ENCODE results near the gene C4orf50. TPM values are rescaled to one million over a fixed set of nuclear protein-coding genes. Genes with fewer than 3 reads are reported as not detected.

Gene C4orf50
- total RNA-seq, 1 donor from 2014 or later, result 0.16 TPM

DNA sequence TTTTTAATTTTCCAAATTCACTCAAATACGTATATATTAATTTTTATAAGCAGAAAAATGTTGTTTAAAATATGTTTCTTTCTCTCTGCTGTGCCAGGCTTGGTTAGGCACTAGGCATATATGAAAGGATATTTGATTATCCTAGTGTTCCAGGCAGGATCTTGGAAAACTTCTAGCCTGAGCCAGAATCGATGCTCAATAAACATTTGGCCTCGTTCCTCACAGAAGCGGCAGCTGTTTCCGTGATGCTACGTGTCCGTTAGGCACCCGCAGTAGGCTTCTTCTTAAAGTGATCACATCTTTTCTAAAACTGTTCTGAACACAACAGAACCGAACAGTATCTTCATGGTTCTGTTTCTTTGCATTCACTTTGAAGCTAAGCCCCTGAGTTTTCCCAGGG, 75.3 kb downstream of the C4orf50 start:
- no peak overlapping the region for H3K4me2 ChIP-seq (ENCODE audit: low read length)
- H3K4me1 ChIP-seq (ENCODE audit: insufficient read depth, low read length), result no peaks in the 10 kb centered on the region
- H3K36me3 ChIP-seq (ENCODE audit: insufficient read depth, low read length), result no peaks in the 10 kb centered on the region
- peaks cover 24% of the 10 kb centered on the region for H3K27me3 Mint-ChIP-seq (ENCODE audit: low read depth, unreplicated experiment)
- no peak for FAIRE-seq
- H3K4me3 Mint-ChIP-seq (ENCODE audit: unreplicated experiment), result no peak overlapping the region
- no peaks in the 10 kb centered on the region for H3K79me2 ChIP-seq (ENCODE audit: insufficient read depth, low read length)
- H2AFZ ChIP-seq (ENCODE audit: low read depth, low read length), result no peak overlapping the region
- H3K9me3 Mint-ChIP-seq (ENCODE audit: unreplicated experiment), result peaks cover 18% of the 10 kb centered on the region
- no peak overlapping the region for H3K27ac Mint-ChIP-seq (ENCODE audit: unreplicated experiment)
- peaks cover 21% of the 10 kb centered on the region for H3K4me1 Mint-ChIP-seq (ENCODE audit: low read depth, unreplicated experiment)
- H4K20me1 ChIP-seq (ENCODE audit: insufficient read depth, low read length), result no peaks in the 10 kb centered on the region
- H3K9me3 ChIP-seq (ENCODE audit: insufficient read depth, low read depth, low read length), result no peaks in the 10 kb centered on the region
- TF ChIP-seq CTCF (IDR thresholded peaks at IDR 0.05; ENCODE audit: insufficient read depth, low read depth, low read length) (no peak), EZH2 (IDR thresholded peaks at IDR 0.05; ENCODE audit: insufficient read depth, low read length) (no peak)
- H3K36me3 Mint-ChIP-seq (ENCODE audit: low read depth, unreplicated experiment), result peaks cover 2% of the 10 kb centered on the region
- peaks cover 4% of the 10 kb centered on the region for H3K27me3 ChIP-seq (ENCODE audit: insufficient read depth, low read length)
- no peak overlapping the region for H3K9ac ChIP-seq (ENCODE audit: low read length)
- no peak for DNase-seq (ENCODE audit: low read depth)
- H3K27ac ChIP-seq (ENCODE audit: low read depth, low read length), result no peak overlapping the region
- H3K4me3 ChIP-seq (ENCODE audit: insufficient read depth, low read depth, low read length), result no peak overlapping the region

GRCh38 chr4:5941601-5942000, 76.6 kb downstream of the C4orf50 start:
- no peak overlapping the region for H3K9ac ChIP-seq (ENCODE audit: low read length)
- H3K79me2 ChIP-seq (ENCODE audit: insufficient read depth, low read length), result no peaks in the 10 kb centered on the region
- no peaks in the 10 kb centered on the region for H3K36me3 ChIP-seq (ENCODE audit: insufficient read depth, low read length)
- peaks cover 2% of the 10 kb centered on the region for H3K36me3 Mint-ChIP-seq (ENCODE audit: low read depth, unreplicated experiment)
- no peak overlapping the region for H2AFZ ChIP-seq (ENCODE audit: low read depth, low read length)
- no peak overlapping the region for H3K4me3 ChIP-seq (ENCODE audit: insufficient read depth, low read depth, low read length)
- H3K27me3 ChIP-seq (ENCODE audit: insufficient read depth, low read length), result peaks cover 5% of the 10 kb centered on the region
- no peaks in the 10 kb centered on the region for H3K9me3 ChIP-seq (ENCODE audit: insufficient read depth, low read depth, low read length)
- peaks cover 8% of the 10 kb centered on the region for H3K9me3 Mint-ChIP-seq (ENCODE audit: unreplicated experiment)
- H4K20me1 ChIP-seq (ENCODE audit: insufficient read depth, low read length), result no peaks in the 10 kb centered on the region
- H3K4me1 ChIP-seq (ENCODE audit: insufficient read depth, low read length), result no peaks in the 10 kb centered on the region
- no peak for DNase-seq (ENCODE audit: low read depth)
- no peak overlapping the region for H3K4me3 Mint-ChIP-seq (ENCODE audit: unreplicated experiment)
- peaks cover 21% of the 10 kb centered on the region for H3K4me1 Mint-ChIP-seq (ENCODE audit: low read depth, unreplicated experiment)
- H3K27me3 Mint-ChIP-seq (ENCODE audit: low read depth, unreplicated experiment), result peaks cover 22% of the 10 kb centered on the region
- no peak overlapping the region for H3K4me2 ChIP-seq (ENCODE audit: low read length)
- no peak for FAIRE-seq
- no peak overlapping the region for H3K27ac Mint-ChIP-seq (ENCODE audit: unreplicated experiment)
- H3K27ac ChIP-seq (ENCODE audit: low read depth, low read length), result no peak overlapping the region
- no peak for TF ChIP-seq EZH2 (IDR thresholded peaks at IDR 0.05; ENCODE audit: insufficient read depth, low read length)
- TF ChIP-seq CTCF (IDR thresholded peaks at IDR 0.05; ENCODE audit: insufficient read depth, low read depth, low read length), result no peak

DNA sequence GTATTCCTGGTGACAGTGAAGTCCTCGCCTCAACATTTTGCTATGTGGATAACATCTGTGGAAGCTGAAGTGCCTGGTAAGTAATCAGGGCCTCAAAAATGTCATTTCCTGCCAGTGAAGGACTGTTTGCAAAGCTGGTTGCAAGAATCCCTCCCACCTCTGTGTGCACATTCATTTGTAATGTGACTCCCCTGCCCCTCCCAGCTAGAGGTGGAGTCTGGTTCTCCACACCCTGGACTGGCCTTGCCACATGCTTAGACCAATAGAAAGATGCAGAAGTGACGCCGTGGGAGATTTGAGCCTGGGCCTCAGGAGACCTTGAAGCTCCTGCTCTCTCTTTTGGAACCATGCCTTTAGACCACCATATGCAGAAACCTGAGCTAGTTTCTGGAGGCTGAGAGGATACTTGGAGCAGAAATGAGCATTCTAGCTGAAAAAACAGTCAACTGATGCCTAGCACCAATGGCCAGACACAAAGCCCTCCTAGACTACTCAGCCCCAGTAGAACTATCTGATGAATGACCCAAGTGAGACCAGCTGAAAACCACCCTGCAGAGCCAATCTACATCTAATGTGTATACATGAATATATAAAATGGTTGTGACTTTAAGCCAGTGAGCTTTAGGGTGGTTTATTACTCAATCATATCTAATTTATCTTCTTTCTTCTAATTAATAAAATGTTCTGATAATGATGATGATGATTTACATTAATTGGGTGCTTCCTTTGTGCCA, 77.6 kb downstream of the C4orf50 start:
- Histone ChIP-seq H3K27ac (ENCODE audit: low read depth, low read length) (no peak overlapping the region), H3K4me1 (ENCODE audit: insufficient read depth, low read length) (no peaks in the 10 kb centered on the region), H3K36me3 (ENCODE audit: insufficient read depth, low read length) (no peaks in the 10 kb centered on the region), H3K9me3 (ENCODE audit: insufficient read depth, low read depth, low read length) (no peaks in the 10 kb centered on the region), H3K27me3 (ENCODE audit: insufficient read depth, low read length) (peaks cover 5% of the 10 kb centered on the region), H4K20me1 (ENCODE audit: insufficient read depth, low read length) (no peaks in the 10 kb centered on the region), H3K4me3 (ENCODE audit: insufficient read depth, low read depth, low read length) (no peak overlapping the region), H3K79me2 (ENCODE audit: insufficient read depth, low read length) (no peaks in the 10 kb centered on the region), H3K9ac (ENCODE audit: low read length) (no peak overlapping the region), H2AFZ (ENCODE audit: low read depth, low read length) (no peak overlapping the region), H3K4me2 (ENCODE audit: low read length) (no peak overlapping the region)
- Mint-ChIP-seq H3K4me1 (ENCODE audit: low read depth, unreplicated experiment) (peaks cover 21% of the 10 kb centered on the region), H3K4me3 (ENCODE audit: unreplicated experiment) (no peak overlapping the region), H3K27ac (ENCODE audit: unreplicated experiment) (peak overlapping the region; percentile 28), H3K36me3 (ENCODE audit: low read depth, unreplicated experiment) (peaks cover 2% of the 10 kb centered on the region), H3K27me3 (ENCODE audit: low read depth, unreplicated experiment) (peaks cover 23% of the 10 kb centered on the region), H3K9me3 (ENCODE audit: unreplicated experiment) (peaks cover 4% of the 10 kb centered on the region)
- TF ChIP-seq CTCF (IDR thresholded peaks at IDR 0.05; ENCODE audit: insufficient read depth, low read depth, low read length) (no peak), EZH2 (IDR thresholded peaks at IDR 0.05; ENCODE audit: insufficient read depth, low read length) (no peak)
- FAIRE-seq, result no peak
- DNase-seq (ENCODE audit: low read depth), result peak; percentile 7

Measured in astrocyte (in vitro differentiated cells and primary cell).